K562 (cell line): ENCODE results near the gene HLA-B. TPM values are rescaled to one million over a fixed set of nuclear protein-coding genes. Genes with fewer than 3 reads are reported as not detected.
A peak's percentile ranks its signal among the peaks of the same experiment; 100 is the strongest.

Experiments
- ATF1 ChIP-seq, 2 experiments: fragments of 450-650 bp in 1 of 2; IDR thresholded peaks; 2 replicates each; pipeline ENCODE4 v1.6.1; 2016; ENCODE audit warnings: missing compliant biosample characterization in 1 of 2, missing genetic modification characterization in 1 of 2
- EP400 ChIP-seq: fragments of 450-650 bp; IDR thresholded peaks from 2 replicates; pipeline ENCODE4 v1.6.1; 2017; ENCODE audit warnings: antibody characterized with exemption, mild to moderate bottlenecking, moderate library complexity
- PTTG1 ChIP-seq: fragments of 450-650 bp; IDR thresholded peaks from 2 replicates; pipeline ENCODE4 v1.6.1; 2016; ENCODE audit warnings: low read depth, mild to moderate bottlenecking, missing genetic modification characterization, missing compliant biosample characterization
- SLC30A9 ChIP-seq: fragments of 250-450 bp; sonication (Bioruptor Pico); IDR thresholded peaks from 2 replicates; pipeline ENCODE4 v1.8.0; 2022; ENCODE audit warnings: mild to moderate bottlenecking, moderate library complexity
- ZNF121 ChIP-seq: sonication (generic); formaldehyde crosslinking; conservative IDR thresholded peaks from 2 replicates; pipeline ENCODE4 v1.8.0; 2022; ENCODE audit warnings: missing genetic modification reagents
- ZNF133 ChIP-seq: fragments of 250-450 bp; sonication (Bioruptor Pico); IDR thresholded peaks from 2 replicates; pipeline ENCODE4 v1.4.0; 2020; ENCODE audit warnings: mild to moderate bottlenecking
- ZNF583 ChIP-seq: fragments of 250-450 bp; sonication (Bioruptor Pico); IDR thresholded peaks from 2 replicates; pipeline ENCODE4 v1.4.0; 2020
- polyA plus RNA-seq, 8 experiments: library from polyadenylated mRNA; depleted of rRNA in 4 of 8; stranded (reverse) in 5 of 8; unstranded in 3 of 8; fragments of >200 nt; fragmentation: Nextera tagmentation in 2 of 8; fragmentation: Illumina TruSeq in 1 of 8; extraction: Ambion mirVana in 2 of 8; extraction: Trizol in 1 of 8; gene quantifications; 2 replicates each; pipeline versions ENCODE4 v1.2.1 to v1.2.3, GENCODE V29; 2011 to 2014; ENCODE audit warnings: inconsistent platforms in 1 of 8, missing spikeins in 1 of 8
- total RNA-seq, 7 experiments: library from RNA; depleted of rRNA in 6 of 7; stranded (reverse); fragments of >200 nt in 6 of 7; fragmentation: Illumina TruSeq in 2 of 7; extraction: Trizol in 2 of 7; gene quantifications; 2 replicates each; pipeline versions ENCODE4 v1.2.1 to v1.2.3, GENCODE V29; 2011 to 2021; ENCODE audit warnings: low replicate concordance in 1 of 7
- TF ChIP-seq, protein P1 (sequence below), 2 experiments: fragments of 450-650 bp; conservative IDR thresholded peaks; 2 replicates each; pipeline ENCODE4 v1.6.1; 2017; ENCODE audit warnings: mild to moderate bottlenecking in 2 of 2, moderate library complexity in 2 of 2
- TF ChIP-seq, protein P2 (sequence below), 2 experiments: fragments of 450-650 bp; IDR thresholded peaks; 2 replicates each; pipeline ENCODE4 v1.6.1; 2016; ENCODE audit warnings: mild to moderate bottlenecking in 2 of 2, borderline replicate concordance in 1 of 2, low read depth in 1 of 2, moderate library complexity in 1 of 2
- TF ChIP-seq, protein P3 (sequence below): sonication (generic); formaldehyde crosslinking; IDR thresholded peaks from 2 replicates; pipeline ENCODE4 v1.8.0; 2022; ENCODE audit warnings: mild to moderate bottlenecking, missing genetic modification reagents
- TF ChIP-seq, protein P4 (sequence below): fragments of 450-650 bp; IDR thresholded peaks from 2 replicates; pipeline ENCODE4 v1.6.1; 2016; ENCODE audit warnings: antibody characterized with exemption
- TF ChIP-seq, protein P5 (sequence below): fragments of 250-450 bp; sonication (Bioruptor Pico); IDR thresholded peaks from 2 replicates; pipeline ENCODE4 v1.8.0; 2022; ENCODE audit warnings: inconsistent platforms, mild to moderate bottlenecking, moderate library complexity, borderline replicate concordance

Gene HLA-B
- total and polyA plus RNA-seq, 9 of the 15 experiments (the other 6 are each of a cell fraction or from before 2014, with no cell fraction given), result 0.07 to 9.7 (median 0.65) TPM; not detected in 2

DNA sequence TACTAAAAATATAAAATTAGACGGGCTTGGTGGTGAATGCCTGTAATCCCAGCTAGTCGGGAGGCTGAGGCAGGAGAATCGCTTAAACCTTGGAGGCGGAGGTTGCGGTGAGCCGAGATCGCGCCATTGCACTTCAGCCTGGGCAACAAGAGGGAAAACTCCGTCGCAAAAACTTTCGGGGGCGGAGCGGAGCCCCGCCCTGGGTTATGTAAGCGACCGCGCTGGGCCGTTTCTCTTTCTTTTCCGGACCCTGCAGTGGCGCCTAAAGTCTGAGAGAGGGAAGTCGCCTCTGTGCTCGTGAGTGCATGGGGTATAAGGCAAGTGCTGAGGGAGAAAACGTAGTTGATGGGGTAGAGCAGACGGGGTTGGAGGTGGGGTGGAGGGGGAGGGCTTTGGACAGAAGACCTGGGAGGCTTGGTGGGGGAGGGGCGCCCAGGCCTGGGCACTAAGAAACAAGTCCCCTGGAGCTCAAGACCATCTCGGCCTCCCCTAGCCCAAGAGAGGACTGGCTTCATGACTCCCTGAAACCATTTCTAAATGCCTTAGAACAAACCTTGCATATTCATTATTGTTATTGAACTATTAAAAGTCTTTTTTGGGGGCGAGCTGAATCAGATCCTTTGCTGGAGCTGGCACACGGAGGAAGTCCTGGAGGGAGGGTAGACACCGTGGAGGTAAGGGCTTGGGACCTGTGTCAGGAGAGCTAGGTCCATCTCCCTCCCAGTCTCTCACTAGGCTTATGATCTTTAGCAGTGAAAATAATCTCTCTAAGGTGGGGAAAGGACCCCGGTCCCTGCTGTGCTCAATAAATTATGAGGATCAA, 43.7 kb upstream of the HLA-B start (continued):
- TF ChIP-seq, protein P1, sequence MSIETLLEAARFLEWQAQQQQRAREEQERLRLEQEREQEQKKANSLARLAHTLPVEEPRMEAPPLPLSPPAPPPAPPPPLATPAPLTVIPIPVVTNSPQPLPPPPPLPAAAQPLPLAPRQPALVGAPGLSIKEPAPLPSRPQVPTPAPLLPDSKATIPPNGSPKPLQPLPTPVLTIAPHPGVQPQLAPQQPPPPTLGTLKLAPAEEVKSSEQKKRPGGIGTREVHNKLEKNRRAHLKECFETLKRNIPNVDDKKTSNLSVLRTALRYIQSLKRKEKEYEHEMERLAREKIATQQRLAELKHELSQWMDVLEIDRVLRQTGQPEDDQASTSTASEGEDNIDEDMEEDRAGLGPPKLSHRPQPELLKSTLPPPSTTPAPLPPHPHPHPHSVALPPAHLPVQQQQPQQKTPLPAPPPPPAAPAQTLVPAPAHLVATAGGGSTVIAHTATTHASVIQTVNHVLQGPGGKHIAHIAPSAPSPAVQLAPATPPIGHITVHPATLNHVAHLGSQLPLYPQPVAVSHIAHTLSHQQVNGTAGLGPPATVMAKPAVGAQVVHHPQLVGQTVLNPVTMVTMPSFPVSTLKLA (conservative IDR thresholded peaks at IDR 0.05), result peak; percentile 34 to 54; a peak in 3 of 4 replicates
- no peak for TF ChIP-seq PTTG1
- TF ChIP-seq, protein P2, sequence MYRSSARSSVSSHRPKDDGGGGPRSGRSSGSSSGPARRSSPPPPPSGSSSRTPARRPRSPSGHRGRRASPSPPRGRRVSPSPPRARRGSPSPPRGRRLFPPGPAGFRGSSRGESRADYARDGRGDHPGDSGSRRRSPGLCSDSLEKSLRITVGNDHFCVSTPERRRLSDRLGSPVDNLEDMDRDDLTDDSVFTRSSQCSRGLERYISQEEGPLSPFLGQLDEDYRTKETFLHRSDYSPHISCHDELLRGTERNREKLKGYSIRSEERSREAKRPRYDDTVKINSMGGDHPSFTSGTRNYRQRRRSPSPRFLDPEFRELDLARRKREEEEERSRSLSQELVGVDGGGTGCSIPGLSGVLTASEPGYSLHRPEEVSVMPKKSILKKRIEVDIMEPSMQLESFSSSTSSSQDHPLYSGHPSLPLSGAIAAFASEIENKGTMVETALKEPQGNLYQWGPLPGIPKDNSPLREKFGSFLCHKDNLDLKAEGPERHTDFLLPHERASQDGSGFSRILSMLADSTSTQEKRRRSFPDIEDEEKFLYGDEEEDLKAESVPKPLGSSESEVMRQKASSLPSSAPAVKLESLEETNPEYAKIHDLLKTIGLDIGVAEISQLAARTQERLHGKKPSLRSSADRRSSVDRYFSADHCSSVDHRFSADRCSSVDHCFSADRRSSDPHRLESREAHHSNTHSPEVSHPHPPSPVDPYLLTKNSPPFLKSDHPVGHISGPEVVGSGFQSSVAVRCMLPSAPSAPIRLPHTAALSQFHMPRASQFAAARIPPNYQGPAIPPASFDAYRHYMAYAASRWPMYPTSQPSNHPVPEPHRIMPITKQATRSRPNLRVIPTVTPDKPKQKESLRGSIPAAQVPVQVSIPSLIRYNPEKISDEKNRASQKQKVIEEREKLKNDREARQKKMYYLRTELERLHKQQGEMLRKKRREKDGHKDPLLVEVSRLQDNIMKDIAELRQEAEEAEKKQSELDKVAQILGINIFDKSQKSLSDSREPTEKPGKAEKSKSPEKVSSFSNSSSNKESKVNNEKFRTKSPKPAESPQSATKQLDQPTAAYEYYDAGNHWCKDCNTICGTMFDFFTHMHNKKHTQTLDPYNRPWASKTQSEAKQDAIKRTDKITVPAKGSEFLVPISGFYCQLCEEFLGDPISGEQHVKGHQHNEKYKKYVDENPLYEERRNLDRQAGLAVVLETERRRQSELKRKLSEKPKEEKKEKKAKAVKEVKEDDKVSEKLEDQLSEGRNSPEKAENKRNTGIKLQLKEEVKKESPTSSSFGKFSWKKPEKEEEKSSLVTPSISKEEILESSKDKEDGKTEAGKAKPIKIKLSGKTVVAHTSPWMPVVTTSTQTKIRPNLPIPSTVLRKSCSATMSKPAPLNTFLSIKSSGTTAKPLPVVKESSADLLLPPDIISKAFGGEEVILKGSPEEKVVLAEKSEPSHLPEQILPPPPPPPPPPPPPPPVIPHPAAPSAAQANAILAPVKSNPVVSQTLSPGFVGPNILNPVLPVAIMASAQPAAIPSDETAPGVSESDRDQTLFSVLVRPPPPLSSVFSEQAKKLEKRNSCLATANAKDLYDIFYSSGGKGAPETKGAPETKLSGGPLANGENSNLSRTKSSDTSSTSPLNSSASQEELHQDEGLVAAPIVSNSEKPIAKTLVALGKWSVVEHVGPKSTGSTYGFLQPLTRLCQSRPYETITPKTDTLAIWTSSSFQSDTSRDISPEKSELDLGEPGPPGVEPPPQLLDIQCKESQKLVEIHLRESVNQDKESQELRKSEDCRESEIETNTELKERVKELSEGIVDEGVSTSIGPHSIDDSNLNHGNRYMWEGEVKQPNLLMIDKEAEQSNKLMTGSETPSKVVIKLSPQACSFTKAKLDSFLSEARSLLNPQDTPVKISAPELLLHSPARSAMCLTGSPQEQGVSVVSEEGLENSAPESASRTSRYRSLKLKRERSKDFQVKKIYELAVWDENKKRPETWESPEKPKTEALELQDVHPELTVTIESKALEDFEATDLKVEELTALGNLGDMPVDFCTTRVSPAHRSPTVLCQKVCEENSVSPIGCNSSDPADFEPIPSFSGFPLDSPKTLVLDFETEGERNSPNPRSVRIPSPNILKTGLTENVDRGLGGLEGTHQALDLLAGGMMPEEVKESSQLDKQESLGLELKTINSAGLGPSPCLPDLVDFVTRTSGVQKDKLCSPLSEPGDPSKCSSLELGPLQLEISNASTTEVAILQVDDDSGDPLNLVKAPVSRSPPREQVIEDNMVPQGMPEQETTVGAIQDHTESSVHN (IDR thresholded peaks at IDR 0.05; ENCODE audit: borderline replicate concordance in 1 of 2, low read depth in 1 of 2), result peak in 1 of 2 experiments; percentile 30; a peak in 1 of 4 replicates
- TF ChIP-seq, protein P3, sequence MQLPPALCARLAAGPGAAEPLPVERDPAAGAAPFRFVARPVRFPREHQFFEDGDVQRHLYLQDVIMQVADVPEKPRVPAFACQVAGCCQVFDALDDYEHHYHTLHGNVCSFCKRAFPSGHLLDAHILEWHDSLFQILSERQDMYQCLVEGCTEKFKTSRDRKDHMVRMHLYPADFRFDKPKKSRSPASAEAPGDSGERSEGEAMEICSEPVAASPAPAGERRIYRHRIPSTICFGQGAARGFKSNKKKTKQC (CRISPR knock-in tag), result no peak
- TF ChIP-seq, protein P4, sequence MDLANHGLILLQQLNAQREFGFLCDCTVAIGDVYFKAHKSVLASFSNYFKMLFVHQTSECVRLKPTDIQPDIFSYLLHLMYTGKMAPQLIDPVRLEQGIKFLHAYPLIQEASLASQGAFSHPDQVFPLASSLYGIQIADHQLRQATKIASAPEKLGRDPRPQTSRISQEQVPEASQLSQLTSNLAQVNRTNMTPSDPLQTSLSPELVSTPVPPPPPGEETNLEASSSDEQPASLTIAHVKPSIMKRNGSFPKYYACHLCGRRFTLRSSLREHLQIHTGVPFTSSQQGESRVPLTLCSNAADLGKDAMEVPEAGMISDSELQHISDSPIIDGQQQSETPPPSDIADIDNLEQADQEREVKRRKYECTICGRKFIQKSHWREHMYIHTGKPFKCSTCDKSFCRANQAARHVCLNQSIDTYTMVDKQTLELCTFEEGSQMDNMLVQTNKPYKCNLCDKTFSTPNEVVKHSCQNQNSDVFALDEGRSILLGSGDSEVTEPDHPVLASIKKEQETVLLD, result no peak
- TF ChIP-seq, protein P5, sequence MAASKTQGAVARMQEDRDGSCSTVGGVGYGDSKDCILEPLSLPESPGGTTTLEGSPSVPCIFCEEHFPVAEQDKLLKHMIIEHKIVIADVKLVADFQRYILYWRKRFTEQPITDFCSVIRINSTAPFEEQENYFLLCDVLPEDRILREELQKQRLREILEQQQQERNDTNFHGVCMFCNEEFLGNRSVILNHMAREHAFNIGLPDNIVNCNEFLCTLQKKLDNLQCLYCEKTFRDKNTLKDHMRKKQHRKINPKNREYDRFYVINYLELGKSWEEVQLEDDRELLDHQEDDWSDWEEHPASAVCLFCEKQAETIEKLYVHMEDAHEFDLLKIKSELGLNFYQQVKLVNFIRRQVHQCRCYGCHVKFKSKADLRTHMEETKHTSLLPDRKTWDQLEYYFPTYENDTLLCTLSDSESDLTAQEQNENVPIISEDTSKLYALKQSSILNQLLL, result no peak
- TF ChIP-seq SLC30A9, result no peak
- TF ChIP-seq ZNF133 (CRISPR knock-in tag), result no peak
- no peak for TF ChIP-seq ATF1 (CRISPR knock-in tag; IDR thresholded peaks at IDR 0.05)
- no peak for TF ChIP-seq ATF1 (tag; IDR thresholded peaks at IDR 0.05)
- no peak for TF ChIP-seq ZNF583 (CRISPR knock-in tag)
- peak; percentile 11; the same call in 1 of the 2 replicates for TF ChIP-seq EP400
- TF ChIP-seq ZNF121 (CRISPR knock-in tag), result no peak
